H1 (cell line): ENCODE measurements around the gene PIK3CG. TPM values are rescaled to one million over a fixed set of nuclear protein-coding genes. Genes with fewer than 3 reads are reported as not detected.

ENCODE experiments used
- CTCF ChIA-PET: fragments of 300-600 bp; sonication (Branson Sonifier 250); formaldehyde crosslinking; loops from one replicate; lab custom pipeline; 2021; ENCODE audit not compliant: partially characterized antibody; lab: Charles Lee
- POLR2A ChIA-PET: fragments of 300-600 bp; sonication (Branson Sonifier 250); formaldehyde crosslinking; loops from one replicate; lab custom pipeline; 2021; ENCODE audit warnings: inconsistent platforms; ENCODE audit not compliant: partially characterized antibody; lab: Charles Lee
- DNase-seq, 2 experiments: peaks; one replicate each; pipeline versions ENCODE4 v3.0.0 to v3.0.0-alpha.2; 2010 to 2022; ENCODE audit warnings: low spot score in 2 of 2, low read depth in 1 of 2, mixed read lengths in 1 of 2
- FAIRE-seq: peaks from 2 replicates; lab custom pipeline; 2011; peaks lifted over from hg19 to GRCh38; lab: Jason Lieb, UNC
- H2AFZ ChIP-seq: 2 replicates; pipeline ENCODE4 v1.8.1; 2012; ENCODE audit warnings: low read length, inconsistent platforms
- H2AK5ac ChIP-seq: 2 replicates; pipeline ENCODE4 v1.6.1; 2013; ENCODE audit warnings: low read depth, low read length
- H2BK120ac ChIP-seq: replicated peaks from 2 replicates; pipeline ENCODE3; 2013; ENCODE audit warnings: low read depth, low read length, inconsistent platforms
- H2BK12ac ChIP-seq: 2 replicates; pipeline ENCODE4 v1.6.1; 2013; ENCODE audit warnings: low read depth, low read length
- H2BK15ac ChIP-seq: 2 replicates; pipeline ENCODE4 v1.6.1; 2013; ENCODE audit warnings: low read length
- H2BK20ac ChIP-seq: 2 replicates; pipeline ENCODE4 v1.6.1; 2013; ENCODE audit warnings: low read length
- H2BK5ac ChIP-seq: 2 replicates; pipeline ENCODE4 v1.6.1; 2013; ENCODE audit warnings: low read depth, low read length
- H3K14ac ChIP-seq: 2 replicates; pipeline ENCODE4 v1.6.1; 2013; ENCODE audit warnings: inconsistent platforms; ENCODE audit not compliant: insufficient read length
- H3K18ac ChIP-seq: 2 replicates; pipeline ENCODE4 v1.6.1; 2013; ENCODE audit warnings: low read length; ENCODE audit errors: extremely low read depth
- H3K23ac ChIP-seq: 2 replicates; pipeline ENCODE4 v1.6.1; 2013; ENCODE audit warnings: inconsistent platforms; ENCODE audit not compliant: insufficient read length
- H3K23me2 ChIP-seq: 2 replicates; pipeline ENCODE4 v1.6.1; 2013; ENCODE audit warnings: low read depth, low read length
- H3K27ac ChIP-seq: 2 replicates; pipeline ENCODE4 v1.6.1; 2011; ENCODE audit warnings: low read depth, low read length, inconsistent platforms
- H3K27me3 ChIP-seq, 4 experiments: replicated peaks in 1 of 4; 1 replicate in 1 of 4; 2 replicates in 3 of 4; pipeline versions ENCODE4 v1.6.1 to v1.8.1; 2011 to 2013; ENCODE audit warnings: low read length in 3 of 4, mild to moderate bottlenecking in 3 of 4, inconsistent platforms in 2 of 4, mixed read lengths in 2 of 4, moderate library complexity in 1 of 4; ENCODE audit not compliant: control insufficient read depth in 3 of 4, insufficient read depth in 3 of 4; ENCODE audit errors: extremely low read depth in 1 of 4
- H3K36me3 ChIP-seq, 4 experiments: 2 replicates each; pipeline versions ENCODE4 v1.6.1 to v1.8.1; 2011 to 2013; ENCODE audit warnings: mild to moderate bottlenecking in 4 of 4, low read length in 3 of 4, moderate library complexity in 2 of 4, control low read depth in 1 of 4, inconsistent platforms in 1 of 4; ENCODE audit not compliant: insufficient read depth in 4 of 4, control insufficient read depth in 2 of 4
- H3K4ac ChIP-seq: replicated peaks from 2 replicates; pipeline ENCODE3; 2013; ENCODE audit warnings: low read length, low read depth, mixed read lengths, inconsistent platforms; ENCODE audit not compliant: insufficient read length
- H3K4me1 ChIP-seq, 4 experiments: replicated peaks in 1 of 4; 1 replicate in 1 of 4; 2 replicates in 3 of 4; pipeline versions ENCODE4 v1.6.1 to v1.8.1; 2011 to 2013; ENCODE audit warnings: low read length in 3 of 4, inconsistent platforms in 2 of 4, mixed read lengths in 1 of 4; ENCODE audit not compliant: insufficient read depth in 4 of 4, control insufficient read depth in 3 of 4
- H3K4me2 ChIP-seq, 2 experiments: 2 replicates each; pipeline versions ENCODE4 v1.6.1 to v1.8.1; 2011 to 2013; ENCODE audit warnings: low read depth in 2 of 2, low read length in 2 of 2, control low read depth in 1 of 2, inconsistent platforms in 1 of 2, mild to moderate bottlenecking in 1 of 2; ENCODE audit not compliant: insufficient read depth in 1 of 2
- H3K4me3 ChIP-seq, 4 experiments: fragments of 200-600, 300-600 bp in 1 of 4; sonication (generic), shearing (Covaris generic), sonication (Bioruptor Twin) in 1 of 4; 2 replicates each; pipeline versions ENCODE4 v1.5.1 to v1.8.1; 2011 to 2016; ENCODE audit warnings: low read length in 4 of 4, low read depth in 3 of 4, control low read depth in 2 of 4, inconsistent platforms in 2 of 4, mild to moderate bottlenecking in 2 of 4, mixed read lengths in 1 of 4, moderate library complexity in 1 of 4; ENCODE audit not compliant: insufficient read depth in 2 of 4; ENCODE audit errors: extremely low read depth in 1 of 4
- H3K56ac ChIP-seq: replicated peaks from 2 replicates; pipeline ENCODE3; 2013; ENCODE audit warnings: low read depth, mild to moderate bottlenecking, mixed read lengths, low read length, inconsistent platforms; ENCODE audit not compliant: insufficient read length
- H3K79me1 ChIP-seq: 2 replicates; pipeline ENCODE4 v1.6.1; 2013; ENCODE audit warnings: low read depth, low read length, control low read depth
- H3K79me2 ChIP-seq, 2 experiments: 2 replicates each; pipeline versions ENCODE4 v1.6.1 to v1.8.1; 2012 to 2013; ENCODE audit warnings: low read length in 2 of 2, mild to moderate bottlenecking in 2 of 2, inconsistent platforms in 1 of 2; ENCODE audit not compliant: insufficient read depth in 2 of 2, control insufficient read depth in 1 of 2
- H3K9ac ChIP-seq, 4 experiments: replicated peaks in 1 of 4; 1 replicate in 1 of 4; 2 replicates in 3 of 4; pipeline versions ENCODE4 v1.6.1 to v1.8.1; 2011 to 2013; ENCODE audit warnings: low read depth in 3 of 4, low read length in 3 of 4, control low read depth in 2 of 4, mild to moderate bottlenecking in 2 of 4, moderate library complexity in 2 of 4, inconsistent platforms in 1 of 4; ENCODE audit errors: extremely low read depth in 1 of 4
- H3K9me3 ChIP-seq, 2 experiments: 2 replicates each; pipeline versions ENCODE4 v1.6.1 to v1.8.1; 2012 to 2013; ENCODE audit warnings: mild to moderate bottlenecking in 2 of 2, moderate library complexity in 2 of 2, control low read depth in 1 of 2, inconsistent platforms in 1 of 2, low read depth in 1 of 2, low read length in 1 of 2, mixed read lengths in 1 of 2; ENCODE audit not compliant: insufficient read depth in 2 of 2
- H4K20me1 ChIP-seq, 2 experiments: replicated peaks in 1 of 2; 2 replicates each; pipeline versions ENCODE3 to v1.8.1; 2011 to 2013; ENCODE audit warnings: inconsistent platforms in 2 of 2, low read length in 2 of 2, mild to moderate bottlenecking in 1 of 2; ENCODE audit not compliant: insufficient read depth in 2 of 2, control insufficient read depth in 1 of 2
- H4K5ac ChIP-seq: 2 replicates; pipeline ENCODE4 v1.6.1; 2013; ENCODE audit warnings: low read length, low read depth, mixed read lengths, inconsistent platforms; ENCODE audit not compliant: insufficient read length
- H4K8ac ChIP-seq: 2 replicates; pipeline ENCODE4 v1.8.0; 2013; ENCODE audit warnings: mild to moderate bottlenecking, moderate library complexity, low read length, inconsistent platforms; ENCODE audit not compliant: insufficient read depth; ENCODE audit errors: extremely low read depth
- H4K91ac ChIP-seq: replicated peaks from 2 replicates; pipeline ENCODE3; 2013; ENCODE audit warnings: low read length, mixed read lengths, inconsistent platforms; ENCODE audit not compliant: insufficient read length
- ATF3 ChIP-seq: IDR thresholded peaks from 2 replicates; pipeline ENCODE4 v1.6.1; 2011; ENCODE audit warnings: low read depth, mild to moderate bottlenecking, low read length; ENCODE audit not compliant: insufficient read depth
- BRCA1 ChIP-seq: IDR thresholded peaks from 2 replicates; pipeline ENCODE4 v1.6.1; 2012; ENCODE audit warnings: low read depth, low read length, improper control_type of control experiment
- JUN ChIP-seq: IDR thresholded peaks from 2 replicates; pipeline ENCODE4 v1.6.1; 2011; ENCODE audit warnings: low read depth, mild to moderate bottlenecking, improper control_type of control experiment, low read length
- KDM4A ChIP-seq: IDR thresholded peaks from one replicate; pipeline ENCODE4 v1.7.1; 2012; ENCODE audit warnings: low read depth, mild to moderate bottlenecking, moderate library complexity, low read length, inconsistent platforms; ENCODE audit not compliant: severe bottlenecking
- RBBP5 ChIP-seq: IDR thresholded peaks from 2 replicates; pipeline ENCODE4 v1.7.1; 2012; ENCODE audit warnings: low read depth, mild to moderate bottlenecking, inconsistent platforms, low read length, moderate library complexity, borderline replicate concordance
- RFX5 ChIP-seq: IDR thresholded peaks from 2 replicates; pipeline ENCODE4 v1.6.1; 2011; ENCODE audit warnings: low read depth, low read length, improper control_type of control experiment, borderline replicate concordance
- RNF2 ChIP-seq: fragments of 200-900, 300-1000 bp; sonication (generic); IDR thresholded peaks from 2 replicates; pipeline ENCODE4 v1.7.1; 2016; ENCODE audit warnings: borderline replicate concordance, low read depth, mild to moderate bottlenecking, antibody characterized with exemption, low read length; ENCODE audit not compliant: poor library complexity, severe bottlenecking; ENCODE audit errors: missing control alignments
- SP2 ChIP-seq: IDR thresholded peaks from 2 replicates; pipeline ENCODE4 v1.6.1; 2012; ENCODE audit warnings: mild to moderate bottlenecking, low read length, inconsistent platforms
- SUZ12 ChIP-seq: fragments of 200-600 bp; sonication (generic); IDR thresholded peaks from 2 replicates; pipeline ENCODE4 v1.6.1; 2012; ENCODE audit warnings: mild to moderate bottlenecking, inconsistent platforms, low read length, moderate library complexity, mixed read lengths
- WGBS, 2 experiments: shearing (Covaris generic) in 1 of 2; methylation state at CpG; one replicate each; pipeline versions ENCODE4 v1.1.6 to v1.1.7; 2013 to 2015; ENCODE audit warnings: low lambda C conversion rate in 2 of 2, mixed read lengths in 2 of 2, inconsistent platforms in 1 of 2, low coverage in 1 of 2, missing lambda C conversion rate in 1 of 2; ENCODE audit not compliant: insufficient replicate concordance in 2 of 2, insufficient coverage in 1 of 2, insufficient read length in 1 of 2; ENCODE audit errors: extremely low coverage in 1 of 2, missing lambda C conversion rate in 1 of 2; 5-methylcytosine and 5-hydroxymethylcytosine counted together
- polyA plus RNA-seq, 7 experiments: library from polyadenylated mRNA; depleted of rRNA in 3 of 7; stranded (reverse) in 5 of 7; unstranded in 2 of 7; fragments of >200 nt in 5 of 7; fragments of 200-250 nt in 2 of 7; gene quantifications; 1 replicate in 5 of 7; 2 replicates in 1 of 7; 4 replicates in 1 of 7; pipeline versions ENCODE4 v1.2.1 to v1.2.3, GENCODE V29; 2011 to 2013; ENCODE audit warnings: missing spikeins in 2 of 7, mixed read lengths in 2 of 7
- total RNA-seq: library from RNA; stranded (reverse); fragmentation: NEBNext Ultra II Directional; extraction: Animal tissue kit (Norgen Biotek cat#: 25700); gene quantifications from 2 replicates; pipeline ENCODE4 v1.2.1, GENCODE V29; 2021
- TF ChIP-seq, protein P1 (sequence below): IDR thresholded peaks from 2 replicates; pipeline ENCODE4 v1.6.1; 2012; ENCODE audit warnings: inconsistent platforms

Gene PIK3CG
- total and polyA plus RNA-seq, 2 of the 8 experiments (the other 6 are each of a cell fraction or from before 2014, with no cell fraction given), result not detected

GRCh38 chr7:106870528-106870927, 5.4 kb downstream of the PIK3CG start:
- no peak for FAIRE-seq
- H3K4ac ChIP-seq, result no peak overlapping the region
- POLR2A ChIA-PET, result interaction anchor here (0.6 kb wide), 1 partner anchor 205 kb away, joined by 5 read pairs; no protein-coding TSS in a partner anchor
- H3K23me2 ChIP-seq, result no peaks in the 10 kb centered on the region
- no peak overlapping the region for H3K9ac ChIP-seq
- H2BK20ac ChIP-seq, result no peak overlapping the region
- no peak overlapping the region for H3K27ac ChIP-seq
- H3K79me1 ChIP-seq, result no peaks in the 10 kb centered on the region
- no peak overlapping the region for H3K4me3 ChIP-seq
- H2AK5ac ChIP-seq, result no peak overlapping the region
- H4K91ac ChIP-seq, result no peak overlapping the region
- H3K27me3 ChIP-seq, result no peaks in the 10 kb centered on the region
- no peak overlapping the region for H2BK120ac ChIP-seq
- H3K4me2 ChIP-seq, result no peak overlapping the region
- H3K4me1 ChIP-seq, result no peaks in the 10 kb centered on the region
- DNase-seq, result no peak
- WGBS, 2 experiments, result 80% methylated on average over 3 of the region's 3 CpGs; no CpG with 5 or more reads in 1 of the 2 experiments
- CTCF ChIA-PET, result interaction anchor here (0.7 kb wide), 1 partner anchor 22 kb away, joined by 3 read pairs; no protein-coding TSS in a partner anchor
- H2BK15ac ChIP-seq, result no peak overlapping the region
- H3K9me3 ChIP-seq, result no peaks in the 10 kb centered on the region; a peak in 1 of 4 replicates
- H3K79me2 ChIP-seq, result no peaks in the 10 kb centered on the region
- no peaks in the 10 kb centered on the region for H3K36me3 ChIP-seq
- H3K23ac ChIP-seq, result no peak overlapping the region
- no peak overlapping the region for H2BK12ac ChIP-seq
- H3K18ac ChIP-seq, result no peak overlapping the region
- H2BK5ac ChIP-seq, result no peak overlapping the region
- no peak overlapping the region for H3K56ac ChIP-seq
- H4K8ac ChIP-seq, result no peak overlapping the region
- no peak overlapping the region for H4K5ac ChIP-seq
- no peak overlapping the region for H3K14ac ChIP-seq
- H4K20me1 ChIP-seq, result no peaks in the 10 kb centered on the region
- no peak overlapping the region for H2AFZ ChIP-seq
- no peak for TF ChIP-seq KDM4A
- no peak for TF ChIP-seq JUN
- no peak for TF ChIP-seq BRCA1
- TF ChIP-seq, protein P1, sequence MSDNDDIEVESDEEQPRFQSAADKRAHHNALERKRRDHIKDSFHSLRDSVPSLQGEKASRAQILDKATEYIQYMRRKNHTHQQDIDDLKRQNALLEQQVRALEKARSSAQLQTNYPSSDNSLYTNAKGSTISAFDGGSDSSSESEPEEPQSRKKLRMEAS, result no peak
- no peak for TF ChIP-seq SUZ12
- TF ChIP-seq RFX5, result no peak
- TF ChIP-seq SP2, result no peak
- no peak for TF ChIP-seq RBBP5
- no peak for TF ChIP-seq ATF3
- no peak for TF ChIP-seq RNF2
